Natural killer cell (primary cell): Measurements from ENCODE around the gene TYW1B. TPM values are rescaled to one million over a fixed set of nuclear protein-coding genes. Genes with fewer than 3 reads are reported as not detected.
A peak's percentile ranks its signal among the peaks of the same experiment; 100 is the strongest.
"Not testable (repeated sequence)": the region's sequence is repeated elsewhere in the genome, so short reads cannot be mapped to it uniquely, and the experiment has no call there.

Experiments used
- ATAC-seq, 3 donors: fragments of 150-1000 bp in 2 of 3; fragments of 200-7000 bp in 1 of 3; cut with Tn5 transposase; 1 replicate in 1 of 3; 2 replicates in 2 of 3; pipeline ENCODE4 v1.10.0; 2021; ENCODE audit warnings: mild to moderate bottlenecking in 2 of 3, moderate library complexity in 2 of 3
- DNase-seq, 2 donors: peaks; one replicate each; pipeline versions ENCODE4 v3.0.0 to v3.0.0-alpha.2; 2013 to 2021; ENCODE audit warnings: mixed read lengths in 1 of 2
- H3K27ac ChIP-seq: one replicate; pipeline ENCODE4 v1.5.1; 2013; ENCODE audit warnings: mild to moderate bottlenecking, low read length
- H3K27me3 ChIP-seq: one replicate; pipeline ENCODE4 v1.6.1; 2013; ENCODE audit warnings: low read length; ENCODE audit not compliant: control insufficient read depth, insufficient read depth
- H3K36me3 ChIP-seq: one replicate; pipeline ENCODE4 v1.6.1; 2013; ENCODE audit warnings: low read length; ENCODE audit not compliant: control insufficient read depth, insufficient read depth
- H3K4me1 ChIP-seq: one replicate; pipeline ENCODE4 v1.6.1; 2013; ENCODE audit warnings: low read length; ENCODE audit not compliant: control insufficient read depth, insufficient read depth
- H3K4me3 ChIP-seq: one replicate; pipeline ENCODE4 v1.5.1; 2013; ENCODE audit warnings: low read length
- H3K9me3 ChIP-seq: one replicate; pipeline ENCODE4 v1.6.1; 2013; ENCODE audit warnings: low read length; ENCODE audit not compliant: control insufficient read depth, insufficient read depth
- H3K27ac Mint-ChIP-seq, 2 donors: one replicate each; pipeline ENCODE4 v1.8.0; 2022; ENCODE audit warnings: mild to moderate bottlenecking in 2 of 2, mixed read lengths in 2 of 2, moderate library complexity in 1 of 2
- H3K27me3 Mint-ChIP-seq, 2 donors: one replicate each; pipeline ENCODE4 v1.8.0; 2022; ENCODE audit warnings: low read depth in 2 of 2, mixed read lengths in 2 of 2
- H3K36me3 Mint-ChIP-seq: one replicate; pipeline ENCODE4 v1.8.0; 2022; ENCODE audit warnings: mixed read lengths
- H3K4me1 Mint-ChIP-seq, 2 donors: one replicate each; pipeline ENCODE4 v1.8.0; 2022; ENCODE audit warnings: mixed read lengths in 2 of 2
- H3K4me3 Mint-ChIP-seq: one replicate; pipeline ENCODE4 v1.8.0; 2022; ENCODE audit warnings: mild to moderate bottlenecking, moderate library complexity, mixed read lengths
- H3K9me3 Mint-ChIP-seq, 2 donors: one replicate each; pipeline ENCODE4 v1.8.0; 2022; ENCODE audit warnings: mixed read lengths in 2 of 2
- WGBS: methylation state at CpG from one replicate; pipeline ENCODE4 v1.1.7; 2013; ENCODE audit warnings: missing lambda C conversion rate; ENCODE audit not compliant: insufficient coverage; 5-methylcytosine and 5-hydroxymethylcytosine counted together
- intact Hi-C: fragments of 100-400 bp; cut with micrococcal nuclease; formaldehyde crosslinking; loops from one replicate; pipeline ENCODE4 v1.14.2; 2022
- total RNA-seq, 4 donors: library from RNA; stranded (reverse); fragments of 120-200 nt in 1 of 4; gene quantifications; one replicate each; pipeline versions ENCODE4 v1.2.3 to v1.2.4, GENCODE V29; 2013 to 2022

The TYW1B gene, protein sequence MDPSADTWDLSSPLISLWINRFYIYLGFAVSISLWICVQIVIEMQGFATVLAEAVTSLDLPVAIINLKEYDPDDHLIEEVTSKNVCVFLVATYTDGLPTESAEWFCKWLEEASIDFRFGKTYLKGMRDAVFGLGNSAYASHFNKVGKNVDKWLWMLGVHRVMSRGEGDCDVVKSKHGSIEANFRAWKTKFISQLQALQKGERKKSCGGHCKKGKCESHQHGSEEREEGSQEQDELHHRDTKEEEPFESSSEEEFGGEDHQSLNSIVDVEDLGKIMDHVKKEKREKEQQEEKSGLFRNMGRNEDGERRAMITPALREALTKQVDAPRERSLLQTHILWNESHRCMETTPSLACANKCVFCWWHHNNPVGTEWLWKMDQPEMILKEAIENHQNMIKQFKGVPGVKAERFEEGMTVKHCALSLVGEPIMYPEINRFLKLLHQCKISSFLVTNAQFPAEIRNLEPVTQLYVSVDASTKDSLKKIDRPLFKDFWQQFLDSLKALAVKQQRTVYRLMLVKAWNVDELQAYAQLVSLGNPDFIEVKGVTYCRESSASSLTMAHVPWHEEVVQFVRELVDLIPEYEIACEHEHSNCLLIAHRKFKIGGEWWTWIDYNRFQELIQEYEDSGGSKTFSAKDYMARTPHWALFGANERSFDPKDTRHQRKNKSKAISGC
- 10 to 100 TPM in 1 of 3 donors, 1 to 10 TPM in 2; 7.2 to 12.9 (median 7.9) TPM for total RNA-seq
- total RNA-seq (2013) = 12.1 TPM

DNA sequence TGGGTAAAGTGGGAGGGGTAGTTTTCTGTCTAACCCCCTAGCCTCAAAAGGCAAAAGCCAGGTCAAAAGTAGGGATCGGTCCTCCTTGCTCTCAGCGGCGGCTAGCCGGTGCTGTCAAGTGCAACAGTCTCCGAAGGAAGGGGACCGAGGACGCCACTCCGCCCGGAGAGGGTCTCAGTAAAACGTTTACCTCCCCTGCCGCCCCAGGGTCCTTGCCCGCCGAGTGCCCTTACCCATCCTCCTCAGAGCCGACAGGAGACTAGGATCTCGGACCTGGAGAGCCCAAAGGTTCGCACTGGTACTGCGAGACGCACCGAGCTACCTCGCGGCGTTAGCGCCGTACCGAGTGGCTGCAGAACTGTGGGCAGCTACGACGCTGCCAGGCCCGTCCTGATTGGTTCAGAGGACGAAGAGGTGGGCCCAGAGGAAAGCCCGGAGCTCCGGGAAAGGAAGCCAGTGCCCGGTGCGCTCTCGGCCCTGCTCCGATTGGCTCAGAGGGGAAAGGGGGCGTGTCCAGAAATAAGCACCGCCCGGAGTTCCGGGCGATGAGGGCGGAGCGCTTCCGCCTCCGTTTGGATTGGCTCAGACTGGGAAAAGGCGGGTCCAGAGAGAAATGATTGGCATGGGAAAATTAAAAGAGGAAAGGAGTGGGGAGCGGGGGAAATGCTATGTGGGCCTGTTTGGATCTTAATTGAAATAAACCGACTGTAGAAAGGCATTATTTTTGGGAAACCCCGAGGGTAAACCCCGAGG is at the start of gene TYW1B:
Gene TYW1B, minus strand, starts transcription at position 362 of the 753 bp plus-strand sequence. Its CDS starts 125 bp downstream, at position 237.
- H3K4me3 Mint-ChIP-seq = peak within 1 kb of the TSS; percentile 95
- Histone ChIP-seq H3K36me3 (peaks cover 16% of the 10 kb centered on the region), H3K4me3 (peak within 1 kb of the TSS; percentile 57), H3K27ac (peak within 1 kb of the TSS; percentile 58), H3K4me1 (peaks cover 13% of the 10 kb centered on the region)
- DNase-seq (peak; percentile 97 to 98), ATAC-seq (peak; percentile 78 to 94 (median 84))
- under 1% methylated on average over 44 of the region's 49 CpGs for WGBS
- H3K4me1 Mint-ChIP-seq = peaks cover 21 to 26% of the 10 kb centered on the region in 2 donors
- not testable (repeated sequence) for H3K9me3 Mint-ChIP-seq, H3K27me3 Mint-ChIP-seq, H3K9me3 ChIP-seq, H3K27me3 ChIP-seq, H3K36me3 Mint-ChIP-seq
- intact Hi-C loops = loop anchor here (5.0 to 10.0 kb wide), 2 partner anchors 97 to 624 kb away; partner anchors contain the start of gene POM121
- peak within 1 kb of the TSS; percentile 90 to 96 for H3K27ac Mint-ChIP-seq

DNA sequence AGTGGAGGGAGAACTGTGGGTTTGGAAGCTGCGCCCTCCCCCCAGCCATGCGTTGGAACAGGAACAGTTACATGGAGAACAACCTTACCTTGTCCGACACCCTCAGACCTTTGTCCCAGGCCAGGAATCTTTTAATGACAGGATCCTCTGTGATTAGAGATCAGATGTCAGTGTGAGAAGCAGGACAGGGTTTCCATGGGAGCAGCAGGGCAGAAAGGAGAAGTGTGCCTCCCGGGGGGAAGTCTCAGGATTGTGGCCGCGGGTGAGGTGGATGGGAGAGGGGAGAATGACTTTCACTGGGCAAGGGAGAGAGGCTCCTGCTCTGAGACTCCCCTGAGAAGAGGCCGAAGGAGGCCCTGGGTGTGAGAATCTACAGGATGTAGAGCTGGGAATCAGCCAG is 39.6 kb upstream of the TYW1B start:
- H3K36me3 ChIP-seq, H3K9me3 ChIP-seq, H3K27me3 ChIP-seq, H3K27me3 Mint-ChIP-seq, intact Hi-C loops, H3K4me1 Mint-ChIP-seq, H3K4me3 Mint-ChIP-seq, H3K27ac Mint-ChIP-seq, DNase-seq, H3K27ac ChIP-seq, H3K4me3 ChIP-seq, H3K9me3 Mint-ChIP-seq, ATAC-seq, H3K36me3 Mint-ChIP-seq, H3K4me1 ChIP-seq: not testable (repeated sequence)
- WGBS = 100% methylated on average over 1 of the region's 7 CpGs

DNA sequence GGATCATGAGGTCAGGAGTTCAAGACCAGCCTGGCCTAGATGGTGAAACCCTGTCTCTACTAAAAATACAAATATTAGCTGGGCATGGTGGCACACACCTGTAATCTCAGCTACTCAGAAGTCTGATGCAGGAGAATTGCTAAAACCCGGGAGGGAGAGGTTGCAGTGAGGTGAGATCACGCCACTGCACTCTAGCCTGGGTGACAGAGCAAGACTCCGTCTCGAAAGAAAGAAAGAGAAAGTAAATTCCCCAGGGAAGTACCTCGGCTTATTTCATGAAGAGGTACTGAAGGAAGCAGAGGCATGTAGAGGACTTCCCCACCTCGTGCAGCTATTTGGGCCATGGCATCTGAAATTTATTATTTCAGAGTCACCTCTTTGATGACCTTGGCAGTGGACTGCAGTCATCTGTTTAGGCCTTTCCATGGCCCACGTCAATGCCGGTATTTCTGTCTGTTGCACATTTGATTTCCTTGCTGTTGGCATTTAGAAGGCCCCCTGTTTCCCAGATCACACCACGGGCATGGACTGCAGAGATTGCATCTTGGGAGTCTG is 30.9 kb upstream of the TYW1B start:
- H3K4me1 ChIP-seq, H3K9me3 ChIP-seq, H3K4me3 Mint-ChIP-seq, H3K4me3 ChIP-seq, DNase-seq, H3K36me3 Mint-ChIP-seq, H3K27me3 ChIP-seq, H3K36me3 ChIP-seq, ATAC-seq, H3K27me3 Mint-ChIP-seq, H3K27ac Mint-ChIP-seq, H3K4me1 Mint-ChIP-seq, intact Hi-C loops, H3K9me3 Mint-ChIP-seq, H3K27ac ChIP-seq: not testable (repeated sequence)
- 83% methylated on average over 9 of the region's 9 CpGs for WGBS

DNA sequence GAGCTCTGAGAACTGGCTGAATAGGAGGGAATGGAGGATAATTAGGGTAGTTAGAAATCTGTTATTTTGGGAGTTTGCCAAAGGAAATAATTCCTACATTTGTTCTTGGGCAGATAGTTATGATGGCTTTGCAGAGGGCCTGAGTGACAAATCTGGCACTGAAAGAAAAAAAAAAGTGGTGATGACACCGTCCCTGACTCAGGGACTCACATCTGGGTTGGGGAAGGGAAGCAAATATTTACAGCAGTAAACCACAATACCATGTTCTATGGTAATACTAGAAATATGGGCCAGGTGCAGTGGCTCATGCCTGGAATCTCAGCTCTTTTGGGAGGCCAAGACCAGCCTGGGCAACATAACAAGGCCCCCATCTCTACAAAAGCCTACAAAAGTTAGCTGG is 29.9 kb upstream of the TYW1B start:
- H3K4me3 Mint-ChIP-seq, H3K27me3 Mint-ChIP-seq, H3K27ac Mint-ChIP-seq, H3K27me3 ChIP-seq, H3K36me3 Mint-ChIP-seq, ATAC-seq, H3K4me1 Mint-ChIP-seq, H3K9me3 Mint-ChIP-seq, DNase-seq, H3K36me3 ChIP-seq, H3K9me3 ChIP-seq, intact Hi-C loops, H3K4me1 ChIP-seq, H3K27ac ChIP-seq, H3K4me3 ChIP-seq: not testable (repeated sequence)
- 10% methylated on average over 1 of the region's 1 CpG for WGBS

DNA sequence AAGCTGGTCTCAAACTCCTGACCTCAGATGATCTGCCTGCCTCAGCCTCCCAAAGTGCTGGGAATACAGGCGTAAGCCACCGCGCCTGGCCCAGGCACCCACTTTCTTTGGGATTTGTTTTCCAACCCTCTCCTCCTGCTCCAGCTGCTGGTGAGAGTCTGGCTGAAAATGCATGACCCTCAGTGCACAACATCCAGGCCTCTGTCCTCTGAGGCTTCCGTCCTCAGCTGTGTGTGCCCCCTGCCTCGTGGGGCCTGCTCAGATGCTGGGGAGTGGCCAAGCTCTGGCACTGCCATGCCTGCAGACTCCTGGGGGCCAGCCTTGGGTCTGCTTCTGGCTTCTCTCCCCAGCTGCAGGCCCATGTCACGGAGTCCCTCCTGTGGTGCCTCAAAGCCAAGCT is 27.3 kb upstream of the TYW1B start:
- H3K36me3 Mint-ChIP-seq, H3K4me1 ChIP-seq, ATAC-seq, H3K4me3 Mint-ChIP-seq, H3K27me3 ChIP-seq, H3K4me1 Mint-ChIP-seq, H3K4me3 ChIP-seq, H3K27ac Mint-ChIP-seq, H3K36me3 ChIP-seq, DNase-seq, H3K27ac ChIP-seq, H3K27me3 Mint-ChIP-seq, H3K9me3 Mint-ChIP-seq, intact Hi-C loops, H3K9me3 ChIP-seq: not testable (repeated sequence)
- 98% methylated on average over 3 of the region's 6 CpGs for WGBS

DNA sequence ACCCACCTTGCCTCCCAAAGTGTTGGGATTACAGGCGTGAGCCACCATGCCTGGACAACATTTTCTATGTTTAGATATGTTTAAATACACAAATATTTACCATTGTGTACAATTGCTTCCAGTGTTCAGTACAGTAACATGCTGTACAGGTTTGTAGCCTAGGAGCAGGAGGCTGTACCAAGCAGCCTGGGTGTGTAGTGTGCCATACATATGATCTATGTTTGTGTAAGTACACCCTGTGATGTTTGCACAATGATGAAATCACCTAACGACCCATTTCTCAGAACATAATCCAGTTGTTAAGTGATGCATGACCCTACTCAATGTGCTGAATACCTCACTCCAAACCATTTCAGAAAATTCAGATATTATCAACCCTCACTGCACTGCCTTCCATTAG is 24.9 kb upstream of the TYW1B start:
- H3K27ac ChIP-seq, H3K4me1 Mint-ChIP-seq, ATAC-seq, H3K9me3 Mint-ChIP-seq, intact Hi-C loops, H3K4me3 Mint-ChIP-seq, H3K27me3 ChIP-seq, H3K36me3 Mint-ChIP-seq, H3K36me3 ChIP-seq, H3K4me1 ChIP-seq, H3K27ac Mint-ChIP-seq, H3K9me3 ChIP-seq, H3K4me3 ChIP-seq, DNase-seq, H3K27me3 Mint-ChIP-seq: not testable (repeated sequence)
- WGBS = no CpG with 5 or more reads among the region's 2 CpGs

DNA sequence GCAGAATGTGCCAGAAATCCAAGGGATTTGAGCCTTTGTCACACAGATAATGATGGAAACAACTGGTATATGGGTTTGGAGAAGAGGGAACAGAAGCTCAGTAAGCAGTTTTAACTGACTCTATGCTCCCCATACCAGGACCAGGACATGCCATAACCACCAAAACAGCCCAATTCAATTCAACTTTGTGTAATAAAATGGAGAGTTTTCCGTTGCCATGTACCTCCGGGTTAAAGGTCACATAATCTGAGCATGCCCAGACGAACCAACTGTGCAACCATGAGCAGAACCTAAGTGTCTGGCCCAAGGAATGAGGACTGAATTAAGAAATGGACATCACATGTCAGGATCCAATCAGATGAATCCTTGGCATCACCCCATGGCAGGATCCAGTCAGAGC is 22.7 kb upstream of the TYW1B start:
- ATAC-seq = not testable (repeated sequence)

More for the DNA sequence above, 22.7 kb upstream of the TYW1B start:
- DNase-seq, H3K27me3 Mint-ChIP-seq, H3K27ac Mint-ChIP-seq, H3K36me3 ChIP-seq, H3K4me3 Mint-ChIP-seq, H3K9me3 ChIP-seq, H3K27me3 ChIP-seq, H3K4me1 Mint-ChIP-seq, intact Hi-C loops, H3K4me3 ChIP-seq, H3K27ac ChIP-seq, H3K36me3 Mint-ChIP-seq, H3K4me1 ChIP-seq, H3K9me3 Mint-ChIP-seq: not testable (repeated sequence)
- WGBS = 100% methylated on average over 1 of the region's 3 CpGs
